ENCODE measurements around the gene OR4F15.
"Not testable (repeated sequence)": the region's sequence is repeated elsewhere in the genome, so short reads cannot be mapped to it uniquely, and the experiment has no call there.

The OR4F15 gene, protein sequence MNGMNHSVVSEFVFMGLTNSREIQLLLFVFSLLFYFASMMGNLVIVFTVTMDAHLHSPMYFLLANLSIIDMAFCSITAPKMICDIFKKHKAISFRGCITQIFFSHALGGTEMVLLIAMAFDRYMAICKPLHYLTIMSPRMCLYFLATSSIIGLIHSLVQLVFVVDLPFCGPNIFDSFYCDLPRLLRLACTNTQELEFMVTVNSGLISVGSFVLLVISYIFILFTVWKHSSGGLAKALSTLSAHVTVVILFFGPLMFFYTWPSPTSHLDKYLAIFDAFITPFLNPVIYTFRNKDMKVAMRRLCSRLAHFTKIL

GRCh38 chr15:101811902-101812301 is at the start of gene OR4F15:
Gene OR4F15, plus strand, starts transcription at chr15:101812202. Its CDS starts 5,985 bp downstream, at chr15:101818187.
- no peak for FAIRE-seq

DNA sequence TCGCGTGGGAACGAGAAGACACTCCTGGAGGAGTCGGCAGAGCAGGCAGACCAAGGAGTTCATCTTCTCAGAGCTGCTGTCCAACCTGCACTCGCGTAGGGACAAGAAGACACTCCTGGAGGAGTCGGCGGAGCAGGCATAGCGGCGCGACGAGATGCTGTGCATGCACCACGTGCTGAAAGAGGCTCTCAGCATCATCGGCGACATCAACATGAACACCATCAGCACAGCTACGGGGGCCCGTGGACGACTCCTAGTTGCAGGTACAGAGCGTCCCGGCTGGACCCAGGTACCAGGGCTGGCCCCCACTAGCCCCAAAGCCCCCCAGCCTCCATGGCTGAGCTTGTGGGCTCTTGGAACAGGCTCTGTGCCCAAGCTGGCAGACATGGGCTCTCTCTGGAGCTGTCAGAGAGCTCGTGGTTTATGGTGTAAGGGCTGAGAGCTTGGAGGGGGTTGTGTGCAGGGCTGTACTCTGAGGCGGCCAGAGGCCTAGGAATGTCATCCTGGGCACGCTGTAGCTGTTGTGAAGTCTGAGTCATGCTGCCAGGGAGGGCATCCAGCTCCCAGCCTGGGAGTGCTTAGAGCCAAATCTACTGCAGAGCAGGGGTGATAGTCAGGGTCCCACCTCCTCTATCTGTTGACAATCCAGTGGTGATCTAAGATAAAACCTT is 47.2 kb upstream of the OR4F15 start:
- not testable (repeated sequence) for FAIRE-seq

DNA sequence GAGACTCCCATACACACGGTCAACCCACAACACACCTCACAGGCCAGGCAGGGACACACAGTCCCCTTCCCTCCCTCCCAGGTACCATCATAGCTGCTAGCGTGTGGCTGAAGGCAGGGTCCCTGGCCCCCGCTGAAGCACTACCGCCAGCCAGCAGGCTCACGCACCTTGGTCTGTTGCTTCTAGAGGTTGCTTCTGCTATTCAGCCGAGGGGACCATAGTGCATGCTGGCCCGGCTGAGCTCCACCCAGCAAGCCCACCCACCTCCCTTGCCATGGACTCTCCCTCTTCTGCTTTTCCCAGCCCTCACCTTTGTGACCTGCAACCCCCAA is 46.7 kb upstream of the OR4F15 start:
- not testable (repeated sequence) for FAIRE-seq

DNA sequence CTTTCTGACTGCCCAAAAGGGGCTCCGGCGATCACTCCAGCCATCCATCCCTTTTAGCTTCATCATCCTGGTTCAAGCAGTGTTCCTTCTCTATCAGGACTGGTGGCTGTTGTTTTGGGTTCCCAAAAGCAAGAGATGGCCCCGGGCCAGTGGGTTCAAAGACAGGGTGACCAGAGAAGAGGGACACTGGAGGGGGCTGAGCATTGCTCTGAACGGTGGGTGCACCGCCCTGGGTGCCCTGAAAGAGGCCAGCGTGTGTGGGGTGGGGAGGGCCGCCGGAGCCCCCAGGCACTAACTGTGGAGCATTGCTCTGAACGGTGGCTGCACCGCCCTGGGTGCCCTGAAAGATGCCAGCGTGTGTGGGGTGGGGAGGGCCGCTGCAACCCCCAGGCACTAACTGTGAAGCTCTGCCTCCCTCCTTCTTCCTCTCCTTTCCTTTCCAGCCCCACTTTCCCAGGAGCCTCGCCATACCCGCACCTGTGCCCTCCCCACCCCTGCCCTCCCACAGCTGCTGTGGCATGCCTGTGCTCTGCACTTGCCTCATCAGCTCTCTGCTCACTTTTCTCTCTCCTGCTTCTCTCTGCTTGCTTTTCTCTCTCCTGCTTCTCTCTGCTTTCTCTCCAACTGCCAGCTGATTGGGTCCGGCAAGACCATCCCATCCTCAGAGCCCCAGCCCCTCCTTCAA is 46.1 kb upstream of the OR4F15 start:
- no peak for FAIRE-seq

GRCh38 chr15:101767083-101767640 is 44.8 kb upstream of the OR4F15 start:
- not testable (repeated sequence) for FAIRE-seq

GRCh38 chr15:101772921-101773320 is 39.1 kb upstream of the OR4F15 start:
- FAIRE-seq: no peak

DNA sequence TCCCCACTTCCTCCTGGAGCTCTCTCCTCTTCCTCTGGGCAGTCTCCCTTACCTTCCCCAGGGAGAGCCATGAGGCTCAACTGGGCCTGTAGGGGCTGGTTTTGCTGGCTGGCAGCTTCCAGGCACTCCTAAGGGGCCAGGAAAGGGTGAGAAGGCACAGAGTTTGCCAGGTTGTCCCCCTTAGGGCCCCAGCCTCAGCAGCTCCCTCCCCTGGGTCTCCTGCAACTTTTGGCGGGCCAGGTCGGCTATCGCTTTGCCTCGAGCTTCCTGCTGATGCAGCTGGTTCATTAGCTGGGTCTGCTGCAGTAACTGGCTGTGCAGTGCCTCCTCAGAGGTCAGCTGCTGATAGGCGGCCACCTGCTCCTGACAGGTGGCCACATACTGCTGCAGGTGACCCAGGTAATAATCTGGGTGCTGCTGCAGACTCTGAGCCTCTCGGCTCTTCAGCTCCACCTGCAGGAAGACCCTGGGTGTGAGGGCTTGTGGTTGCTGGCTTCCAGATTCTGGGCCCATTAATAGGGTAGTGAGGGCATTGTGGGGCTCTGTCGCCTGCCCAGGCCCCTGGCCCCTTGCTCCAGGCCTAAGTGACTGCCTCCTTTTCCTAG is 38.4 kb upstream of the OR4F15 start:
- FAIRE-seq: no peak

DNA sequence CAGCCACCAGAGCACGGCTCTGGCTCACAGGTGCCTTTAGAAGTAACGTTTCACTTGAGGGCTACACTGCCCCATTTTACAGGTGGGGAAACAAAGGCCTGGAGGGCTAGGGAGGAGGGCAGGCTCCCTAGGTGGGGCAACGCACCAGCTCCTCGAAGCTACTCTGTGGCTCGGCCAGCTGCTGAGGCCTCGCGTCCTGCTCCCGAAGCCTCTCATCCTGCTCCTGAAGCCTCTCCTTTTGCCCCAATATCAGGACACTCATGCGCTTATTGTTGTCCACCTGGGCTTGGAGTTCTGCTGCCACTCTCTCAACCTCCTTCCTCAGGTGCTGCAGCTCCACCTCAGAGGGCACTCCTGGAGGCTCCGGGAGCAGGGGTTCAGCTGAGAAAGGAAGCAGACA is 36.9 kb upstream of the OR4F15 start:
- no peak for FAIRE-seq

- FAIRE-seq: not testable (repeated sequence)
Measured at GRCh38 chr15:101778576-101778975, 33.4 kb upstream of the OR4F15 start.

DNA sequence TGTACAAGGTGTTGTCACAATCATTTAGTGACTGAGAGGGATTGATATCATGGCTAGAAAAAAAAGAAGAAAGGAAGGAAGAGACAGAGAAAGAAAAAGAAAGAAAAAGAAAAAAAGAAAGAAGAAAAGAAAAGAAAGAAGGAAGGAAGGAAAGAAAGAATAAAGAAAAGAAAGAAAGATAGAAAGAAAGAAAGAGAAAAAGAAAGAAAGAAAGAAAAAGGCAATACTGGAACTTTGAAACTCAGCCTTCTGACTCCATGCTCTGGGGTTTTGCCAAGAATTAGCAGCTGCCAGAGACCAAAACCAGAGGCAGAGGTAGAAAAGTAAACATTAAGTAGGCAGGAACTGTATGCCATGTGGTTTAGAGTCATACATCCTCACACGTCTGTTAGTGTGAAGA is 31.8 kb upstream of the OR4F15 start:
- FAIRE-seq: not testable (repeated sequence)

DNA sequence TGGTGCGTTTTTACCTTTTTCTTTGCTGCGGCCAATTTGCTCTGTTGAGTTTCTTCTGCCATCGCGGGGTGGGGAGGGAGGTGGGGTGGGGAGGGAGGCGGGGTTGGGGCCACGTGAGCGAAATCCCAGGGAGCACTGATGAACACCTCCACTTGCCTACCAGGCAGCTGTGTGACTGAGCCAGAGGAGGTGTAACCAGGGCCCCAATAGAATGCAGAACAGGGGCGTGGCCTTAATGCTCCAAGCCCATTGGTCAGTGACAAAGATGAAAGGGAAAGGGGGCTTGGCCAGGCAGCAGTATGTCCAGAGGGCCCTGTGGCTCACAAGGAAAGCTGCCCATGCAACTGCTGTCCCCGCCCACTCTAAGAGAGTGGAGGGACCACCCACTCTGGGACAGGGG is 30.1 kb upstream of the OR4F15 start:
- no peak for FAIRE-seq

- no peak for FAIRE-seq
Measured at GRCh38 chr15:101784644-101785043, 27.4 kb upstream of the OR4F15 start.

DNA sequence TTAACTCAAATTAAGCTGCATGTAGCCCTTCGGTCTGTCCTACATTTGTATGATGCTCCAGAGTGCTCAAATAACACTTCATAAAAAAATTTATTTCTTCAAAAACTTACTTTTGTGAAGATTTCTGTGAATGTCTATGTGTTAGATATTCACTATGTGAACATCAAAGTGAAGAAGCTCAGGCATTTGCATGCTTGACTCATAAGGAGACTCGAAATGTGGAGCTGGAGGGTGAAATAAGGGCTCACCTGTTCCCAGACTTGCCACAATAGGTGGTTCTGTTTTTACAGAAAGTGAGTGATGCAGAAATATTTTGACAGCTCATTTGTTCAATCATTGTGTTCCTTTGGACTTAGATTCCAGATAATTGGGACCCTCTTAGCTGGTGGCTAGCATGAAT is 25.6 kb upstream of the OR4F15 start:
- not testable (repeated sequence) for FAIRE-seq

DNA sequence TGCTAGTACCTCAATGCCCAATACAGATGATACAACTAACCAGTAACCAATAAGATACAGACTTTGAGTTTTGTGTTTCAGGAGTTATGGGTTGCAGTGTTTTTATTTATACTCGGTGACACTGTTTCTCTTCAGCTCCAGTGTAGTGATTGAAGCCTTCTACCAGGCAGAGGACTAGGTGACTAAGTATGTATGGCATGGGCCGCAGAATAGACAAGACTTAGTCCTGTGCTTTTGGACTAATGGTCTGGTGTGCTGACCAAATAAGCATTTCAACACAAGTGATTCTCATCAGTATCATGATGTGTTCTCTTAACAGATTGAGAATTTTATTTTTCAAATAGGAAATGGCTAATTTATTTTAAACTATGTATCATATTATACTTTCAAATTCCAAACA is 24.0 kb upstream of the OR4F15 start:
- FAIRE-seq: not testable (repeated sequence)

- not testable (repeated sequence) for FAIRE-seq
Measured at GRCh38 chr15:101788503-101789269, 23.3 kb upstream of the OR4F15 start.

DNA sequence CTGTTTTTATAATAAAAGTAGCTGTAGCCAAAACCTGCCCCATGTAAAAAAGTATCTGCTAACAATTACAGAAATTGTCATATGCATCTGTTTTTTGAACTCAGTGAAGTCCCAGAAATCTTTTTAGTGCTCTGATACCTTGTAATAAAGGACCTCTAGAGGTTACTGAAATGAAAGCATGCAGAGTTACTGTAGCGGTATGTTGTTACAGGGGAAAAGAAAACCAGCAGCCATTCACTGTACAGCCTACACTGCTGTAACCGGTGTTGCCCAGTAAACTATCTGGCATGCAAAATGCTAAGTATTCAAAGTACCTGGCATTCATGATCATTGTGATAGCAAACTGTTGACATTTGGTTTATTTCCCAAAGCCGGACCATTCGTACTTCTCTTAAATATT is 21.3 kb upstream of the OR4F15 start:
- FAIRE-seq: not testable (repeated sequence)

DNA sequence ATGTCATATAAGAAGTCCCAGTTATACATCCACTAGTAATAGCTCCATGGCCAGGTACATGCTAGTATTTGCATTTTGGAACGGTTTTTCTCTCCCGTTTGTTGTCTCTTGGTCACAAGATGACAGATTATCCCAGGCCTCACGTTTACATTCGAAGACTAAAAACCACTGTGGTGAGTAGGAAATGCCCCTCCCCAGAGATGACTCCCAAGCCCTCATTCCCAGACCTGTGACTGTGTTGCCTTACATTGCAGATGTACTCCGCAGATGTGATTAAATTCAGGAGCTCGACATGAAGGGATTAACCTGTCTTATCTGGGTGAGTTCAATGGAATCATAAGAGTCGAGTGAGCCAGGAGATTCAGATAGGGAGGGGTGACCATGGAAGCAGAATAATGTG is 18.0 kb upstream of the OR4F15 start:
- not testable (repeated sequence) for FAIRE-seq

DNA sequence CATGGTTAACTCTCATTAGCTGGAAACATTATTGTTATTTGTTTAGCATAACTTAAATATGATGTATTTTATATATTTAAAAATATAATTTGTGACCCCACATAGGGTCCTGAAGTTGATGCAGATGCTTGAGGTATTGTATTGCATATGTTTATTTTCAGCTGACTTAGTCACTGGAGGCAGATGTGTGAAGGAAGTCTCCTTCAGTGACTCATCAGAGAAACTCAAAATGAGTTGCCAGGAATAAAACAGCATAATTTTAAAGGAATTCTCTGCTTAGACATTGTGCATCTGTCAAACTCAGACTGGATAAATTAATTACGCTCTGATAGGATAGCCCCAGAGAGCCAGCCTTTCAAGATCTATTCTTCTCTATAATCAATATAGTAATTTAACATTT is 16.5 kb upstream of the OR4F15 start:
- FAIRE-seq: no peak

- no peak for FAIRE-seq
Measured at GRCh38 chr15:101799665-101800064, 12.3 kb upstream of the OR4F15 start.

- FAIRE-seq: no peak
Measured at GRCh38 chr15:101801048-101801447, 11.0 kb upstream of the OR4F15 start.

DNA sequence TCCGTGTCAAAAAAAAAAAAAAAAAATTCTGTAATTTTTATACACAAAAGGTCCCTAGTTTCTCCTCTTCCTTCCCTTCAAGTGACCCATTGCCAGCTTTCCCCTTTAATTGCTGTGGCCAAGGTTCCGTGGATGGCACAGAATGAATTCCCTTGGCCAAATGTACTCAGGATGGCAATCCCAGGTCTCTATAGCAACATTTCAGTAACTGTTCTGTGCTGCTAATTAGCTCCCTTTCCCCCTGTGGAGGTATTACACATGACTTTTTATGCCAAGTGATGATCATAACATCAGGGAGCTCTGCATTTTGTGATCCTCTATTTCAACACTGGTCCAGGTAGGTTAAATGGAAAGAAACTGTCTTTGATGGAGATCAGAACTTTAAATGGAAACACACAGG is 8.8 kb upstream of the OR4F15 start, which contains the start of gene OR4F6:
Gene OR4F6 (plus strand): TSS at position 301 of the 400 bp plus-strand sequence. CDS start 2,211 bp downstream, outside the sequence.
- no peak for FAIRE-seq

GRCh38 chr15:101803676-101804075 is 8.3 kb upstream of the OR4F15 start:
- FAIRE-seq: no peak
